Fibroblast of pulmonary artery (primary cell): Measurements from ENCODE around the gene TMEM150A.

Experiments used
- DNase-seq: peaks from one replicate; pipeline ENCODE4 v3.0.0-alpha.2; 2010; ENCODE audit warnings: low read depth
- H3K4me3 ChIP-seq: replicated peaks from 2 replicates; pipeline ENCODE4 v1.5.1; 2011; ENCODE audit warnings: low read depth, mild to moderate bottlenecking, control low read depth, low read length, moderate library complexity
- CTCF ChIP-seq: IDR thresholded peaks from 2 replicates; pipeline ENCODE4 v1.5.1; 2011; ENCODE audit warnings: mild to moderate bottlenecking, control low read depth, low read length, inconsistent platforms; ENCODE audit errors: missing control alignments

TMEM150A gene, protein sequence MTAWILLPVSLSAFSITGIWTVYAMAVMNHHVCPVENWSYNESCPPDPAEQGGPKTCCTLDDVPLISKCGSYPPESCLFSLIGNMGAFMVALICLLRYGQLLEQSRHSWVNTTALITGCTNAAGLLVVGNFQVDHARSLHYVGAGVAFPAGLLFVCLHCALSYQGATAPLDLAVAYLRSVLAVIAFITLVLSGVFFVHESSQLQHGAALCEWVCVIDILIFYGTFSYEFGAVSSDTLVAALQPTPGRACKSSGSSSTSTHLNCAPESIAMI

GRCh38 chr2:85602476-85603234, at the start of gene TMEM150A:
TMEM150A (minus strand) TSS chr2:85602698; CDS start chr2:85601948, 750 bp downstream.
- DNase-seq, result peak; percentile 92
- TF ChIP-seq CTCF, result no peak
- H3K4me3 ChIP-seq, result peak within 1 kb of the TSS; percentile 95

- no peak for TF ChIP-seq CTCF
- no peak overlapping the region for H3K4me3 ChIP-seq
- no peak for DNase-seq
Measured at GRCh38 chr2:85652056-85652455, 49.6 kb upstream of the TMEM150A start.

DNA sequence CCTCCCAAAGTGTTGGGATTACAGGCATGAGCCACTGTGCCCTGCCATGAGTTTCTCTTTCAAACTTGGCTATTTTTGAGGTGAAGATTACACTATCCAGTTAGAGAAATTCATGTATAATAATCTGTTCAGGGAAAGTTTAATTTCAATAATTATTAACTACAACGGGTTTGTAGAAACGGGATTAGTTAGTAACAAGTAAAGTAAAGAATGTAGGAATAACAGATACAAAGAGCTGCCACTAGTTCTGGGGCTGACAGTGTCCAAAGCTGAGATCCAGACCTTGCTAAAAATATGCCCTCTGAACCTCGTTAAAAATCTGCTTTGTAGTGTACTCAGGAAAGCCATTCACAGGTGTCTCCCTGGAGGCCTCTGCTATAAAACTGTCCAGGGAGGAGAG, 48.6 kb upstream of the TMEM150A start:
- TF ChIP-seq CTCF, result no peak
- no peak overlapping the region for H3K4me3 ChIP-seq
- no peak for DNase-seq

- DNase-seq, result no peak
- no peak for TF ChIP-seq CTCF
- H3K4me3 ChIP-seq, result no peak overlapping the region
Measured at GRCh38 chr2:85650456-85650855, 48.0 kb upstream of the TMEM150A start.

GRCh38 chr2:85649201-85650190, 47.0 kb upstream of the TMEM150A start:
- DNase-seq, result peak; percentile 39
- TF ChIP-seq CTCF, result no peak

GRCh38 chr2:85648619-85649018, 46.1 kb upstream of the TMEM150A start:
- peak; percentile 69 for DNase-seq

More at GRCh38 chr2:85649201-85650190, 47.0 kb upstream of the TMEM150A start:
- H3K4me3 ChIP-seq, result no peak overlapping the region

More at GRCh38 chr2:85648619-85649018, 46.1 kb upstream of the TMEM150A start:
- no peak overlapping the region for H3K4me3 ChIP-seq
- TF ChIP-seq CTCF, result peak; percentile 65
